Endothelial cell of umbilical vein (primary cell): ENCODE results near the gene ARID1B. TPM values are rescaled to one million over a fixed set of nuclear protein-coding genes. Genes with fewer than 3 reads are reported as not detected.
A peak's percentile ranks its signal among the peaks of the same experiment; 100 is the strongest.

ENCODE experiments used
- BruUV-seq: library from RNA; stranded (reverse); fragments of 400-500 nt; replicated peaks from 2 replicates; lab custom pipeline; 2021; lab: Mats Ljungman, UMichigan
- CTCF ChIA-PET: fragments of 300-600, 350-600 bp; sonication (Branson Sonifier 250); formaldehyde crosslinking; loops from one replicate; lab custom pipeline; 2021; ENCODE audit warnings: antibody characterized with exemption, inconsistent platforms; lab: Charles Lee
- POLR2A ChIA-PET: fragments of 300-600, 350-600 bp; sonication (Branson Sonifier 250); formaldehyde crosslinking; loops from one replicate; lab custom pipeline; 2021; ENCODE audit warnings: antibody characterized with exemption, inconsistent platforms; lab: Charles Lee
- DNase-seq: peaks from one replicate; pipeline ENCODE4 v3.0.0-alpha.2; 2011; ENCODE audit warnings: low read depth, low spot score
- FAIRE-seq: peaks from 2 replicates; lab custom pipeline; 2011; peaks lifted over from hg19 to GRCh38; lab: Jason Lieb, UNC
- H2AFZ ChIP-seq: 2 replicates; pipeline ENCODE4 v1.6.0; 2012; ENCODE audit warnings: low read depth, low read length, control low read depth, inconsistent platforms
- H3K27ac ChIP-seq: 2 replicates; pipeline ENCODE4 v1.5.1; 2011; ENCODE audit warnings: low read depth, mild to moderate bottlenecking, control low read depth, low read length, moderate library complexity; ENCODE audit not compliant: insufficient read depth
- H3K27me3 ChIP-seq, 2 experiments: 2 replicates each; pipeline versions ENCODE4 v1.6.0 to v1.6.1; 2011; ENCODE audit warnings: low read length in 2 of 2, mixed read lengths in 1 of 2; ENCODE audit not compliant: control insufficient read depth in 2 of 2, insufficient read depth in 2 of 2
- H3K36me3 ChIP-seq, 2 experiments: 2 replicates in 1 of 2; 3 replicates in 1 of 2; pipeline ENCODE4 v1.5.1; 2011; ENCODE audit warnings: low read length in 2 of 2, mild to moderate bottlenecking in 1 of 2, moderate library complexity in 1 of 2; ENCODE audit not compliant: control insufficient read depth in 2 of 2, insufficient read depth in 2 of 2; ENCODE audit errors: extremely low read depth in 1 of 2
- H3K4me1 ChIP-seq: 3 replicates; pipeline ENCODE4 v1.5.1; 2011; ENCODE audit warnings: mild to moderate bottlenecking, low read length; ENCODE audit not compliant: control insufficient read depth, insufficient read depth; ENCODE audit errors: extremely low read depth
- H3K4me2 ChIP-seq: 2 replicates; pipeline ENCODE4 v1.6.1; 2011; ENCODE audit warnings: low read length, control low read depth, mixed read lengths; ENCODE audit not compliant: insufficient read depth
- H3K4me3 ChIP-seq, 3 experiments: fragments of 200-600 bp in 1 of 3; sonication (generic), shearing (Covaris generic) in 1 of 3; replicated peaks in 1 of 3; 2 replicates each; pipeline ENCODE4 v1.5.1; 2011 to 2016; ENCODE audit warnings: control low read depth in 3 of 3, low read length in 3 of 3, mild to moderate bottlenecking in 2 of 3, inconsistent platforms in 1 of 3, low read depth in 1 of 3, moderate library complexity in 1 of 3; ENCODE audit not compliant: insufficient read depth in 1 of 3
- H3K79me2 ChIP-seq: 2 replicates; pipeline ENCODE4 v1.6.0; 2012; ENCODE audit warnings: low read length, inconsistent platforms; ENCODE audit not compliant: control insufficient read depth, insufficient read depth
- H3K9ac ChIP-seq: replicated peaks from 2 replicates; pipeline ENCODE3; 2011; ENCODE audit warnings: low read length, control low read depth; ENCODE audit not compliant: insufficient read depth; ENCODE audit errors: extremely low read depth
- H3K9me1 ChIP-seq: replicated peaks from 3 replicates; pipeline ENCODE4 v1.6.0; 2011; ENCODE audit warnings: mild to moderate bottlenecking, low read length; ENCODE audit not compliant: control insufficient read depth, insufficient read depth; ENCODE audit errors: extremely low read depth
- H3K9me3 ChIP-seq: replicated peaks from 2 replicates; pipeline ENCODE4 v1.5.1; 2012; ENCODE audit warnings: low read length, inconsistent platforms; ENCODE audit not compliant: control insufficient read depth, insufficient read depth
- H4K20me1 ChIP-seq: replicated peaks from 2 replicates; pipeline ENCODE3; 2011; ENCODE audit warnings: mild to moderate bottlenecking, low read length; ENCODE audit not compliant: control insufficient read depth, insufficient read depth; ENCODE audit errors: extremely low read depth
- CTCF ChIP-seq, 2 donors: IDR thresholded peaks; 1 replicate in 1 of 2; 2 replicates in 1 of 2; pipeline ENCODE4 v1.5.1; 2011; ENCODE audit warnings: low read length in 2 of 2, mild to moderate bottlenecking in 2 of 2, moderate library complexity in 2 of 2, control low read depth in 1 of 2, inconsistent platforms in 1 of 2, low read depth in 1 of 2; ENCODE audit not compliant: insufficient read depth in 1 of 2; ENCODE audit errors: extremely low read depth in 1 of 2
- EZH2 ChIP-seq: IDR thresholded peaks from 2 replicates; pipeline ENCODE4 v1.6.1; 2012; ENCODE audit warnings: borderline replicate concordance, low read depth, mild to moderate bottlenecking, moderate library complexity, low read length, inconsistent platforms; ENCODE audit not compliant: severe bottlenecking
- FOS ChIP-seq: IDR thresholded peaks from 2 replicates; pipeline ENCODE4 v1.6.1; 2011; ENCODE audit warnings: mild to moderate bottlenecking, low read length, moderate library complexity, borderline replicate concordance; ENCODE audit not compliant: insufficient read depth
- GATA2 ChIP-seq: IDR thresholded peaks from 2 replicates; pipeline ENCODE4 v1.7.0; 2011; ENCODE audit warnings: low read depth, mild to moderate bottlenecking, moderate library complexity, mixed read lengths, low read length; ENCODE audit not compliant: insufficient read length, insufficient read depth
- JUN ChIP-seq: IDR thresholded peaks from 2 replicates; pipeline ENCODE4 v1.6.1; 2011; ENCODE audit warnings: borderline replicate concordance, low read depth; ENCODE audit not compliant: insufficient read length, insufficient read depth
- MAX ChIP-seq: IDR thresholded peaks from 2 replicates; pipeline ENCODE4 v1.6.1; 2011; ENCODE audit not compliant: insufficient read depth, insufficient read length
- MYC ChIP-seq: IDR thresholded peaks from one replicate; pipeline ENCODE4 v1.6.1; 2011; ENCODE audit warnings: mild to moderate bottlenecking, low read depth, low read length
- POLR2A ChIP-seq: IDR thresholded peaks from 2 replicates; pipeline ENCODE4 v1.6.1; 2012; ENCODE audit warnings: low read depth, mild to moderate bottlenecking, control low read depth, low read length
- POLR2AphosphoS5 ChIP-seq: IDR thresholded peaks from 2 replicates; pipeline ENCODE4 v1.6.1; 2012; ENCODE audit warnings: low read depth, mild to moderate bottlenecking, control low read depth, low read length, moderate library complexity; ENCODE audit not compliant: insufficient read depth
- dilution Hi-C: fragments of 300-500 bp; cut with MboI; formaldehyde crosslinking; loops from one replicate; pipeline ENCODE4 v1.15.0; 2019; ENCODE audit warnings: low sequenced_read_pairs; ENCODE audit not compliant: extremely low pct_ligation_motif_present
- intact Hi-C: fragments of 100-400 bp; cut with micrococcal nuclease; formaldehyde crosslinking; loops from one replicate; pipeline ENCODE4 v1.10.0; 2022
- polyA plus RNA-seq, 4 experiments: library from polyadenylated mRNA; depleted of rRNA in 3 of 4; stranded (reverse) in 3 of 4; unstranded in 1 of 4; fragments of >200 nt; gene quantifications; 2 replicates each; pipeline versions ENCODE4 v1.2.1 to v1.2.3, GENCODE V29; 2011 to 2012; ENCODE audit warnings: missing spikeins in 1 of 4
- total RNA-seq: library from RNA; stranded (reverse); gene quantifications from 2 replicates; pipeline ENCODE4 v1.2.3, GENCODE V29; 2021

The ARID1B gene
- total and polyA plus RNA-seq, 2 donors (not counting 3 experiments of a cell fraction or from before 2014, with no cell fraction given) = 21.8 to 89.5 TPM

DNA sequence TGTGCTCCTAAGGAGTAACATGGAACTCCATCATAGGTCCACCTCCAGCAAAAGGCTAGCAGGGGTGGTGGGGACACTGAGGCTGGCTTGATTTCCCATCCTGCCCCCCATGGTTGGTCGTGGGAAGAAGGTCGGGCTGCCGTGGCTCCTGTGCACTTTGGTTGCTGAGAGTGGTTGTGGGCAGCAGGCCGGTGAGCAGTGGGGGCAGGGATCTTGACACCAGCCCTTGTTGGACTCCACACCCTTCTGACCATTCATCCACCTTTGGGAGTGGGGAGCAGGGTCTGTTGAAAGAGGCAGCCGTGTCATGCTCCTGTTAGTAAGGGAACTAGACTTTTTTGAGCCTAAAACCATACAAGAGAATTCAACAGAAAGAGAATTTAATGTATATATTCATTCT lies 175.2 kb downstream of the ARID1B start:
- Histone ChIP-seq H3K9me1 (no peaks in the 10 kb centered on the region), H2AFZ (no peak overlapping the region), H3K9ac (no peak overlapping the region), H4K20me1 (no peaks in the 10 kb centered on the region), H3K9me3 (no peaks in the 10 kb centered on the region), H3K27ac (no peak overlapping the region), H3K79me2 (peaks cover 53% of the 10 kb centered on the region), H3K4me3 (no peak overlapping the region), H3K4me1 (peaks cover 42% of the 10 kb centered on the region), H3K36me3 (no peaks in the 10 kb centered on the region), H3K4me2 (no peak overlapping the region), H3K27me3 (no peaks in the 10 kb centered on the region)
- TF ChIP-seq FOS = no peak
- TF ChIP-seq POLR2A = no peak
- no peak for TF ChIP-seq EZH2
- no peak for TF ChIP-seq CTCF (IDR thresholded peaks at IDR 0.05; ENCODE audit: extremely low read depth in 1 of 2, insufficient read depth in 1 of 2, low read depth in 1 of 2, low read length in 2 of 2)
- dilution Hi-C loops = no loop called here
- FAIRE-seq = no peak
- intact Hi-C loops = loop anchor here (5.0 kb wide), 1 partner anchor 70 kb away; no protein-coding TSS in a partner anchor
- ChIA-PET CTCF (interaction anchor here (1.0 to 3.6 kb wide), 6 partner anchors 8 to 160 kb away, joined by 3 to 12 read pairs (median 4); no protein-coding TSS in a partner anchor), POLR2A (no interaction called here)
- DNase-seq = no peak
- no TSS peak for BruUV-seq

DNA sequence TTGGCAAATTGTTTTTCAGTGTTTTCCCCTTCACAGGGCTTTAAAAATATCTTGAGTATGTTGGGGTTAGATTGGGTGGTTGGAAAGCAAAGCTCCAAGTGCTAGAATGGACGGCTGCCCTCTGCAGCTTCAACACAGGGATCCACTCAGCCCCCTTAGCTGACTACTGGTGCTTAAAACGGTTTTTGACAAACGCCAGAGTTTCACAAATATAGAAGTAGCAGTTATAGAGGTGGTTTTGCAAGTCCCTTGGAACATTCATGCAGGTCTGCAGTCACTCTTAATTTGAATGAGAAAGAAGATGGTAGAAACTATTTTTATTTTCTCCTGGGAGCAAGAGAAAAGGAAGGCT lies 175.9 kb downstream of the ARID1B start:
- dilution Hi-C loops = no loop called here
- H3K36me3 ChIP-seq = no peaks in the 10 kb centered on the region
- ChIA-PET POLR2A (no interaction called here), CTCF (interaction anchor here (1.1 to 3.6 kb wide), 7 partner anchors 9 to 388 kb away, joined by 3 to 12 read pairs (median 5); no protein-coding TSS in a partner anchor)
- intact Hi-C loops = loop anchor here (5.0 kb wide), 1 partner anchor 69 kb away; no protein-coding TSS in a partner anchor
- no peak overlapping the region for H3K9ac ChIP-seq
- no peak for DNase-seq
- H3K27me3 ChIP-seq = no peaks in the 10 kb centered on the region
- no peak overlapping the region for H2AFZ ChIP-seq
- H3K4me3 ChIP-seq = no peak overlapping the region
- H3K27ac ChIP-seq = no peak overlapping the region
- no peaks in the 10 kb centered on the region for H4K20me1 ChIP-seq
- H3K79me2 ChIP-seq = peaks cover 56% of the 10 kb centered on the region
- H3K4me2 ChIP-seq = peak overlapping the region; percentile 27
- no TSS peak for BruUV-seq
- H3K4me1 ChIP-seq = peaks cover 42% of the 10 kb centered on the region
- no peak for FAIRE-seq
- no peaks in the 10 kb centered on the region for H3K9me3 ChIP-seq
- TF ChIP-seq MYC (no peak), POLR2AphosphoS5 (no peak), JUN (no peak), MAX (no peak), GATA2 (no peak), CTCF (IDR thresholded peaks at IDR 0.05; ENCODE audit: extremely low read depth in 1 of 2, insufficient read depth in 1 of 2, low read depth in 1 of 2, low read length in 2 of 2) (no peak), FOS (no peak), EZH2 (no peak), POLR2A (no peak)
- no peaks in the 10 kb centered on the region for H3K9me1 ChIP-seq
